GM12878 (cell line): ENCODE data around the gene PGF. TPM values are rescaled to one million over a fixed set of nuclear protein-coding genes. Genes with fewer than 3 reads are reported as not detected.

Experiments used
- ATAC-seq: fragments of 200-7000 bp; cut with Tn5 transposase; 3 replicates; pipeline ENCODE4 v1.9.1; 2020; ENCODE audit warnings: mild to moderate bottlenecking, moderate library complexity
- BruUV-seq: library from RNA; stranded (reverse); fragments of 400-500 nt; replicated peaks from 2 replicates; lab custom pipeline; 2021; lab: Mats Ljungman, UMichigan
- CTCF ChIA-PET: fragments of 300-600 bp; sonication (Branson Sonifier 250); formaldehyde crosslinking; extraction: SDS; loops from one replicate; lab custom pipeline; 2021; ENCODE audit warnings: inconsistent platforms; lab: Yijun Ruan, JAX
- POLR2A ChIA-PET: fragments of 350-600 bp; formaldehyde crosslinking; extraction: SDS; loops from one replicate; lab custom pipeline; 2021; ENCODE audit warnings: inconsistent platforms; lab: Charles Lee
- RAD21 ChIA-PET: fragments of 300-600 bp; sonication (Branson Sonifier 250); formaldehyde crosslinking; loops from one replicate; lab custom pipeline; 2023; ENCODE audit warnings: antibody characterized with exemption; ENCODE audit not compliant: unreplicated experiment; lab: Charles Lee
- SMC1A ChIA-PET: fragments of 300-600 bp; sonication (Branson Sonifier 250); formaldehyde crosslinking; loops from one replicate; lab custom pipeline; 2023; ENCODE audit not compliant: unreplicated experiment, uncharacterized antibody; lab: Charles Lee
- DNase-seq: peaks from one replicate; pipeline ENCODE4 v3.0.0-alpha.2; 2011; ENCODE audit warnings: low read depth, low spot score
- FAIRE-seq: peaks from 3 replicates; lab custom pipeline; 2011; peaks lifted over from hg19 to GRCh38; lab: Jason Lieb, UNC
- H2AFZ ChIP-seq: 2 replicates; pipeline ENCODE4 v1.6.0; 2011; ENCODE audit warnings: low read depth, low read length, control low read depth; ENCODE audit not compliant: control insufficient read depth
- H3K27ac ChIP-seq: 2 replicates; pipeline ENCODE4 v1.5.1; 2011; ENCODE audit warnings: control low read depth; ENCODE audit not compliant: control insufficient read depth, insufficient read depth
- H3K27me3 ChIP-seq, 2 experiments: replicated peaks in 1 of 2; 2 replicates each; pipeline versions ENCODE4 v1.6.0 to v1.6.1; 2011; ENCODE audit warnings: low read length in 1 of 2; ENCODE audit not compliant: control insufficient read depth in 2 of 2, insufficient read depth in 2 of 2
- H3K36me3 ChIP-seq, 2 experiments: 2 replicates each; pipeline ENCODE4 v1.5.1; 2011; ENCODE audit warnings: low read length in 1 of 2; ENCODE audit not compliant: control insufficient read depth in 2 of 2, insufficient read depth in 2 of 2
- H3K4me1 ChIP-seq: 2 replicates; pipeline ENCODE4 v1.6.1; 2011; ENCODE audit warnings: mild to moderate bottlenecking, low read length, moderate library complexity, mixed read lengths; ENCODE audit not compliant: control insufficient read depth, insufficient read depth
- H3K4me2 ChIP-seq: 2 replicates; pipeline ENCODE4 v1.6.0; 2011; ENCODE audit warnings: control low read depth; ENCODE audit not compliant: control insufficient read depth, insufficient read depth
- H3K4me3 ChIP-seq: fragments of 200-600 bp; sonication (generic); 2 replicates; pipeline ENCODE4 v1.5.1; 2016
- H3K79me2 ChIP-seq: 2 replicates; pipeline ENCODE4 v1.6.0; 2011; ENCODE audit warnings: low read length; ENCODE audit not compliant: control insufficient read depth, insufficient read depth
- H3K9ac ChIP-seq: 2 replicates; pipeline ENCODE4 v1.8.0; 2011; ENCODE audit warnings: low read length, control low read depth, mixed read lengths; ENCODE audit not compliant: control insufficient read depth, insufficient read depth
- H3K9me3 ChIP-seq: replicated peaks from 3 replicates; pipeline ENCODE4 v1.5.1; 2011; ENCODE audit warnings: mild to moderate bottlenecking, low read length; ENCODE audit not compliant: control insufficient read depth, insufficient read depth
- H4K20me1 ChIP-seq: 2 replicates; pipeline ENCODE4 v1.6.0; 2011; ENCODE audit not compliant: control insufficient read depth, insufficient read depth
- ATF3 ChIP-seq: IDR thresholded peaks from 2 replicates; pipeline ENCODE4 v1.6.1; 2011; ENCODE audit warnings: low read depth, mild to moderate bottlenecking, low read length, moderate library complexity, borderline replicate concordance; ENCODE audit errors: extremely low read depth
- CTCF ChIP-seq, 3 experiments: IDR thresholded peaks in 2 of 3; conservative IDR thresholded peaks in 1 of 3; 2 replicates each; pipeline ENCODE4 v1.5.1; 2011; ENCODE audit warnings: low read depth in 3 of 3, low read length in 3 of 3, mild to moderate bottlenecking in 3 of 3, control low read depth in 2 of 3, moderate library complexity in 2 of 3, inconsistent platforms in 1 of 3, mixed read lengths in 1 of 3; ENCODE audit not compliant: control insufficient read depth in 2 of 3, insufficient read depth in 1 of 3; ENCODE audit errors: extremely low read depth in 1 of 3
- POLR2A ChIP-seq: IDR thresholded peaks from 2 replicates; pipeline ENCODE4 v1.6.1; 2011; ENCODE audit warnings: low read depth, mild to moderate bottlenecking, low read length
- ZBTB40 ChIP-seq: fragments of 450-650 bp; IDR thresholded peaks from 2 replicates; pipeline ENCODE4 v1.6.1; 2016; ENCODE audit warnings: mild to moderate bottlenecking, moderate library complexity, borderline replicate concordance
- WGBS: methylation state at CpG from one replicate; pipeline ENCODE4 v1.1.6; 2016; ENCODE audit warnings: low lambda C conversion rate; ENCODE audit not compliant: insufficient replicate concordance, insufficient coverage; ENCODE audit errors: missing lambda C conversion rate; 5-methylcytosine and 5-hydroxymethylcytosine counted together
- in situ Hi-C: fragments of 300-500 bp; cut with MboI; formaldehyde crosslinking; loops from 9 replicates; pipeline ENCODE4 v1.14.3; 2018; ENCODE audit warnings: mixed read lengths
- intact Hi-C: fragments of 100-400 bp; cut with micrococcal nuclease; formaldehyde crosslinking; loops from one replicate; pipeline ENCODE4 v1.14.2; 2022; ENCODE audit not compliant: unreplicated experiment
- polyA plus RNA-seq, 11 experiments: library from polyadenylated mRNA; depleted of rRNA in 4 of 11; unstranded in 6 of 11; stranded (reverse) in 5 of 11; fragments of >200 nt; fragmentation: Nextera tagmentation in 4 of 11; fragmentation: Illumina TruSeq in 1 of 11; extraction: Ambion mirVana in 4 of 11; extraction: Trizol in 1 of 11; gene quantifications; 1 replicate in 1 of 11; 2 replicates in 10 of 11; pipeline versions ENCODE4 v1.2.1 to v1.2.3, GENCODE V29; 2011 to 2016; ENCODE audit warnings: inconsistent platforms in 2 of 11, missing spikeins in 2 of 11, low read depth in 1 of 11
- total RNA-seq, 4 experiments: library from RNA; depleted of rRNA in 3 of 4; stranded (reverse); fragments of >200 nt in 3 of 4; fragmentation: Illumina TruSeq in 1 of 4; extraction: Trizol in 1 of 4; gene quantifications; 2 replicates each; pipeline versions ENCODE4 v1.2.1 to v1.2.3, GENCODE V29; 2013 to 2021

Gene PGF
- total and polyA plus RNA-seq, 10 of the 15 experiments (the other 5 are each of a cell fraction or from before 2014, with no cell fraction given): 0.11 to 5.5 (median 0.63) TPM

- H3K27me3 ChIP-seq: no peaks in the 10 kb centered on the region
- in situ Hi-C loops (no loop called here), intact Hi-C loops (no loop called here)
- H3K79me2 ChIP-seq: no peaks in the 10 kb centered on the region
- BruUV-seq: no TSS peak
- no peak overlapping the region for H3K4me2 ChIP-seq
- 51% methylated on average over 12 of the region's 12 CpGs for WGBS
- H3K4me1 ChIP-seq: peaks cover 4% of the 10 kb centered on the region; the same call in 1 of the 2 replicates
- no peak overlapping the region for H3K9ac ChIP-seq
- H4K20me1 ChIP-seq: no peaks in the 10 kb centered on the region
- RAD21 ChIA-PET: interaction anchor here (2.1 to 5.6 kb wide), 2 partner anchors 46 to 182 kb away, joined by 6 to 114 read pairs; no protein-coding TSS in a partner anchor
- CTCF ChIA-PET: interaction anchor here (1.1 to 26.0 kb wide), 13 partner anchors 10 to 389 kb away, joined by 3 to 552 read pairs (median 13); partner anchors contain the start of gene PROX2
- peak; percentile 34 for ATAC-seq
- no peak for DNase-seq
- peaks cover 4 to 17% of the 10 kb centered on the region in 2 experiments; a peak in 3 of 4 replicates for H3K36me3 ChIP-seq
- no peak for FAIRE-seq
- TF ChIP-seq ZBTB40: no peak
- peak in 2 of 3 experiments; percentile 14 to 20; a peak in 1 of 6 replicates for TF ChIP-seq CTCF (IDR thresholded peaks at IDR 0.05 in 2 of 3, conservative IDR thresholded peaks at IDR 0.05 in 1 of 3; ENCODE audit: control insufficient read depth in 2 of 3, extremely low read depth in 1 of 3, insufficient read depth in 1 of 3, low read depth in 3 of 3, low read length in 3 of 3)
- peak; percentile 51 for TF ChIP-seq POLR2A
- TF ChIP-seq ATF3: no peak
- POLR2A ChIA-PET: interaction anchor here (1.3 to 2.4 kb wide), 2 partner anchors 46 to 388 kb away, joined by 3 to 9 read pairs; no protein-coding TSS in a partner anchor
- H3K4me3 ChIP-seq: no peak overlapping the region
- SMC1A ChIA-PET: interaction anchor here (1.1 to 10.3 kb wide), 3 partner anchors 27 to 141 kb away, joined by 3 to 165 read pairs (median 3); no protein-coding TSS in a partner anchor
- no peaks in the 10 kb centered on the region for H3K9me3 ChIP-seq
- no peak overlapping the region for H3K27ac ChIP-seq
- H2AFZ ChIP-seq: no peak overlapping the region
Observed at GRCh38 chr14:74906925-74907521, 48.4 kb downstream of the PGF start.
